ENCODE data around the gene EXOC4. TPM values are rescaled to one million over a fixed set of nuclear protein-coding genes. Genes with fewer than 3 reads are reported as not detected.
"Not testable (repeated sequence)": the region's sequence is repeated elsewhere in the genome, so short reads cannot be mapped to it uniquely, and the experiment has no call there.

EXOC4 gene
- total RNA-seq, 2 experiments from 2014 or later = 51.9 to 90.1 TPM

DNA sequence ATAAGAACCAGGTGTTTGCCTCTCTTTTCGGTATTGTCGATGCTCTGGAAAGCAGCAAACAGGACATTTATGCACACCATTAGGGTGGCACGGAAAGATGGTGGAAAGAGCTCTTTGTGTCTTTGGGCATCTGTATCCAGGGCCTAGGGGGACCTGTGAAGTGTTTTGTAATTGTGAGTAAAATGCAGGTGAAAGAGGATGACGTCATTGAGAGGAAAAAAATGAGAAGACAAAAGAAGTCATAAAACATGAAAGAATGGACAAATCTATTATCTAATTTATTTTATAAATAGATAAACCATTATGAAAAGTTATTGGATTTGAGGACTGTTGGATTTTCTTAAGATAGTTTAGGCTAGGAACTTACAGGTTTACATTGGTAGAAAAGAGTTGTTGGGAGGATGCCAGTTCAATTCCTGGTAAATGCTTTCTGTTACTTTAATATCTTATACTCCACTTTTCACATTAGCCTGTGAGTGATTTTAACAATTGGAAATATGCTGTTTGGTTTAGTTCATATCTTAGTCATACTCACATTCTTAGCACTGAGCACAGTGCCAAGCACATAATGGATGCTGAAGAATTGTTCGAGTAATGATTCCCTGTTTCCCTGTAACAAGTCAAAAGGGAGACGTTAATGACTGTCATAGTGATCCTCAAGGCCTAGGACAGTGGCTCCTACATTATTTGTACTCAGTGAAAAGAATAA, 62.6 kb downstream of the EXOC4 start:
- no peak overlapping the region for H3K4me3 Mint-ChIP-seq
- CTCF ChIA-PET = no interaction called here
- intact Hi-C loops (cut with DNase I, micrococcal nuclease) = no loop called here
- POLR2A ChIA-PET = no interaction called here
- DNase-seq (no peak), ATAC-seq (no peak)
- H3K27me3 Mint-ChIP-seq = no peaks in the 10 kb centered on the region
- H3K27ac Mint-ChIP-seq = no peak overlapping the region
- peaks cover 2% of the 10 kb centered on the region for H3K9me3 Mint-ChIP-seq (ENCODE audit: low read depth)
- H3K4me1 Mint-ChIP-seq = peaks cover 8% of the 10 kb centered on the region
- H3K36me3 Mint-ChIP-seq (ENCODE audit: low read depth) = peaks cover 27% of the 10 kb centered on the region

DNA sequence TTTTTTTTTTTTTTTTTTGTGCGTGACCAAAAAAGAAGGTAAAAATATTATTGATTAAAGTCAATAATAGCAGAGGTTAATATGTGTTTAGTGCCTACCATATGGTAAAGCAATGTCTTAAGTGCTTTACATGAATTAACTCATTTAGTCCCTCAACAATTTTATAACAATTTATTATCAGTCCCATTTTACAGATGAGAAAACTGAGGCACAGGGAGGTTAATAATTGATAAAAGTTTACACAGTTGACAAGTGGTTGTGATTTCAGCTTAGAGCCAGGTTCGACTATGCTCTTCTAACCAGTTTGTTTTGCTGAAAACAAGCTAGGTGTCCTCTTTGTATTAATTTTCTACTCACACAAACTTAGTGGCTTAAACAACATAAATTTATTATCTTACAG, 67.0 kb downstream of the EXOC4 start:
- no peak for ATAC-seq
- Mint-ChIP-seq H3K4me3 (no peak overlapping the region), H3K9me3 (ENCODE audit: low read depth) (peaks cover 15% of the 10 kb centered on the region), H3K36me3 (ENCODE audit: low read depth) (peaks cover 60% of the 10 kb centered on the region), H3K27me3 (no peaks in the 10 kb centered on the region), H3K4me1 (no peaks in the 10 kb centered on the region), H3K27ac (no peak overlapping the region)
- ChIA-PET POLR2A (no interaction called here), CTCF (no interaction called here)
- intact Hi-C loops (cut with DNase I, micrococcal nuclease) = no loop called here
- DNase-seq = no peak

DNA sequence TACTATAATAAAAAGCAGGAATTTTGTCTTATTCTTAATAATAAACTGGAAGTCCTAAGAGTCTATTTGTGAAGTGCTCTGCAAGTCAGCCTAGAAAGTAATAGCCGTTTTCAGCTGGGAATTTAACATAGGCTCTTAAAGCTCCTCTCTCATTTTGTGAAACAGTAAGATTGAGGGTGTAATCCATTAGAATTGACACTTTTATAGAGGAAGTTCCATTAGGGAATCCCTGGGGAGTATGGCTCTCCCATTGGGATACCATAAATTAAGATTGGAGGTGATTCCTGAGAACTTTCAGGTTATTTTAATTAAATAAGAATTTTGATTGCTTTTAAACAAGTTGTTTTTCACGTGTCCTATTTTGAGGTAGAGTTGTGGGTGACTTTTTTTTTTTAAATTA, 68.0 kb downstream of the EXOC4 start:
- Mint-ChIP-seq H3K9me3 (ENCODE audit: low read depth) (peaks cover 20% of the 10 kb centered on the region), H3K27me3 (no peaks in the 10 kb centered on the region), H3K4me3 (no peak overlapping the region), H3K36me3 (ENCODE audit: low read depth) (peaks cover 67% of the 10 kb centered on the region), H3K27ac (no peak overlapping the region), H3K4me1 (no peaks in the 10 kb centered on the region)
- ChIA-PET CTCF (no interaction called here), POLR2A (no interaction called here)
- DNase-seq = no peak
- intact Hi-C loops (cut with DNase I, micrococcal nuclease) = no loop called here
- ATAC-seq = no peak

DNA sequence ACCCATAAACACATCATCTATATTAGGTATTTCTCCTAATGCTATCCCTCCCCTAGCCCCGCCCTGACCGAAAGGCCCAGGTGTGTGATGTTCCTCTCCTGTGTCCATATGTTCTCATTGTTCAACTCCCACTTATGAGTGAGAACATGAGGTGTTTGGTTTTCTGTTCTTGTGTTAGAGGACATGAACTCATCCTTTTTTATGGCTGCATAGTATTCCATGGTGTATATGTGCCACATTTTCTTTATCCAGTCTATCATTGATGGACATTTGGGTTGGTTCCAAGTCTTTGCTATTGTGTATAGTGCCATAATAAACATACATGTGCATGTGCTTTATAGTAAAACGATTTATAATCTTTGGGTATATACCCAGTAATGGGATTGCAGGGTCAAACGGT, 68.5 kb downstream of the EXOC4 start:
- H3K4me3 Mint-ChIP-seq; ATAC-seq; intact Hi-C loops (cut with DNase I, micrococcal nuclease); DNase-seq; POLR2A ChIA-PET; CTCF ChIA-PET; H3K27me3 Mint-ChIP-seq; H3K27ac Mint-ChIP-seq; H3K4me1 Mint-ChIP-seq: not testable (repeated sequence)
- Mint-ChIP-seq H3K36me3 (ENCODE audit: low read depth) (peaks cover 71% of the 10 kb centered on the region), H3K9me3 (ENCODE audit: low read depth) (peaks cover 21% of the 10 kb centered on the region)

DNA sequence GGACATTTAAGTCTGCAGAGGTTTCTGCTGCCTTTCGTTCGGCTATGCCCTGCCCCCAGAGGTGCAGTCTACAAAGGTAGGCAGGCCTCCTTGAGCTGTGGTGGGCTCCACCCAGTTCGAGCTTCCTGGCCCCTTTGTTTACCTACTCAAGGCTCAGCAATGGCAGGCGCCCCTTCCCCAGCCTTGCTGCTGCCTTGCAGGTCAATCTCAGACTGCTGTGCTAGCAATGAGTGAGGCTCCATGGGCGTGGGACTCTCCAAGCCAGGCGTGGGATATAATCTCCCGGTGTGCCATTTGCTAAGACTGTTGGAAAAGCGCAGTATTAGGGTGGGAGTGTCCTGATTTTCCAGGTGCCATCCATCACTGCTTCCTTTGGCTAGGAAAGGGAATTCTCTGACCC, 73.9 kb downstream of the EXOC4 start:
- H3K4me3 Mint-ChIP-seq; H3K27me3 Mint-ChIP-seq; H3K4me1 Mint-ChIP-seq; POLR2A ChIA-PET; H3K27ac Mint-ChIP-seq; ATAC-seq; intact Hi-C loops (cut with DNase I, micrococcal nuclease); DNase-seq: not testable (repeated sequence)
- peaks cover 81% of the 10 kb centered on the region for H3K36me3 Mint-ChIP-seq (ENCODE audit: low read depth)
- CTCF ChIA-PET = interaction anchor here (0.6 kb wide), 1 partner anchor 18 kb away, joined by 3 read pairs; no protein-coding TSS in a partner anchor
- H3K9me3 Mint-ChIP-seq (ENCODE audit: low read depth) = peaks cover 16% of the 10 kb centered on the region

DNA sequence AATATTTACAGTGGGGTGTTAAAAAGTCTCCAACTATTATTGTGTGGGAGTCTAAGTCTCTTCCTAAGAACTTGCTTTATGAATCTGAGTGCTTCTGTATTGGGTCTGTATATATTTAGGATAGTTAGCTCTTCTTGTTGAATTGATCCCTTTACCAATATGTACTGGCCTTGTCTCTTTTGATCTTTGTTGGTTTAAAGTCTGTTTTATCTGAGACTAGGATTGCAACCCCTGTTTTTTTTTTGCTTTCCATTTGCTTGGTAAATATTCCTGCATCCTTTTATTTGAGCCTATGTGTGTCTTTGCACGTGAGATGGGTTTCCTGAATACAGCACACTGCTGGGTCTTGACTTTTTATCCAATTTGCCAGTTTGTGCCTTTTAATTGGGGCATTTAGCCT, 75.1 kb downstream of the EXOC4 start:
- intact Hi-C loops (cut with DNase I, micrococcal nuclease); H3K4me3 Mint-ChIP-seq; ATAC-seq; H3K27ac Mint-ChIP-seq; POLR2A ChIA-PET; DNase-seq; H3K27me3 Mint-ChIP-seq; CTCF ChIA-PET; H3K4me1 Mint-ChIP-seq: not testable (repeated sequence)
- Mint-ChIP-seq H3K36me3 (ENCODE audit: low read depth) (peaks cover 69% of the 10 kb centered on the region), H3K9me3 (ENCODE audit: low read depth) (peaks cover 14% of the 10 kb centered on the region)

DNA sequence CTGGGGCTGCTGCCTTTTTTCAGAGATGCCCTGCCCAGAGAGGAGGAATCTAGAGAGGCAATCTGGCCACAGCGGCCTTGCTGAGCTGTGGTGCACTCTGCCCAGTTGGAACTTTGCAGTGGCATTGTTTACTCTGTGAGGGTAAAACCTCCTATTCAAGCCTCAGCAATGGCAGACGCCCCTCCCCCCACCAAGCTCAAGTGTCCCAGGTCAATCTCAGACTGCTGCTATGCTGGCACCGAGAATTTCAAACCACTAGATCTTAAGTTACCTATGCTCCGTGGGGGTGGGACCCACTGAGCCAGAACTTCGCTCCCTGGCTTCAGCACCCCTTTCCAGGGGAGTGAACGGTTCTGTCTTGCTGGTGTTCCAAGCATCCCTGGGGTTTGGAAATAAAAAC, 77.2 kb downstream of the EXOC4 start:
- peaks cover 60% of the 10 kb centered on the region for H3K36me3 Mint-ChIP-seq (ENCODE audit: low read depth)
- CTCF ChIA-PET = no interaction called here

DNA sequence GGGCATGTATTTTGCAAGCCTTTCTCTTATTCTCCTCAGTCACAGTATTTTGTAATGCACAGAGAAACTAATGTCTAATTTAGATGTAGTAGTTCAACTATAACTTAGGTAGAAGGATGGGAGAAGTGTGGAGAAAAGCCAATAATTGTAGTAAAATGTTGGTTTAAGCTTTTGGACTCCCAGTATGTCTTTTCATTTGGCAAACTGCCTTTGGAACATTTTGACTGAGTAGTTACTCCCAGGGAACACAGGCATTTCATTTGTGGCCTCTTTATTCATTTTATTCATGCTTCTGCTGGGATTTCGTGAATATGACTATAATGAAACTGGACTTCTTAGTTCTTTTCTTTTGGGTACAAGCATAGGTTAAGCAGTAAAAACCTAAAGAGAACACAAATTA, 79.0 kb downstream of the EXOC4 start:
- Mint-ChIP-seq H3K4me3 (no peak overlapping the region), H3K27ac (no peak overlapping the region), H3K27me3 (no peaks in the 10 kb centered on the region), H3K4me1 (peaks cover 4% of the 10 kb centered on the region), H3K36me3 (ENCODE audit: low read depth) (peaks cover 54% of the 10 kb centered on the region), H3K9me3 (ENCODE audit: low read depth) (peaks cover 14% of the 10 kb centered on the region)
- DNase-seq (no peak), ATAC-seq (no peak)
- intact Hi-C loops (cut with DNase I, micrococcal nuclease) = no loop called here
- POLR2A ChIA-PET = no interaction called here
- CTCF ChIA-PET = no interaction called here

More for the DNA sequence above, 77.2 kb downstream of the EXOC4 start:
- Mint-ChIP-seq H3K4me1 (peaks cover 4% of the 10 kb centered on the region), H3K27me3 (no peaks in the 10 kb centered on the region), H3K27ac (no peak overlapping the region), H3K9me3 (ENCODE audit: low read depth) (peaks cover 14% of the 10 kb centered on the region), H3K4me3 (no peak overlapping the region)
- DNase-seq (no peak), ATAC-seq (no peak)
- POLR2A ChIA-PET = no interaction called here
- intact Hi-C loops (cut with DNase I, micrococcal nuclease) = no loop called here

DNA sequence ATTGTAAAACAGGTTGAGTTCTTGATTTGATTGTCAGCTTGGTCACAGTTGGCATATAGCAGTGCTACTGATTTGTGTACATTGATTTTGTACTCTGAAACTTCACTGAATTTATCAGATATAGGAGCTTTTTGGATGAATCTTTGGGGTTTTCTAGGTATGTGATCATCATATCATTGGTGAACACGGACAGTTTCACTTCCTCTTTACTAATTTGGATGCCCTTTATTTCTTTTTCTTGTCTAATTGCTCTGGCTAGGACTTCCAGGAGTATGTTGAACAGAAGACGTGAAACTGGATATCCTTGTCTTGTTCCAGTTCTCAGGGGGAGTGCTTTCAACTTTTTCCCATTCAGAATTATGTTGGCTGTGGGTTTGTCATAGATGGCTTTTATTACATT, 86.9 kb downstream of the EXOC4 start:
- CTCF ChIA-PET = interaction anchor here (0.6 kb wide), 1 partner anchor 1117 kb away, joined by 3 read pairs; no protein-coding TSS in a partner anchor
- peaks cover 3% of the 10 kb centered on the region for H3K4me1 Mint-ChIP-seq
- H3K27ac Mint-ChIP-seq = no peak overlapping the region
- H3K27me3 Mint-ChIP-seq = no peaks in the 10 kb centered on the region
- intact Hi-C loops (cut with DNase I, micrococcal nuclease) = loop anchor here in 1 of 2 experiments (10.0 kb wide), 1 partner anchor 1335 kb away; no protein-coding TSS in a partner anchor
- no peak for DNase-seq
- peaks cover 72% of the 10 kb centered on the region for H3K36me3 Mint-ChIP-seq (ENCODE audit: low read depth)
- no peak for ATAC-seq
- POLR2A ChIA-PET = no interaction called here
- peaks cover 45% of the 10 kb centered on the region for H3K9me3 Mint-ChIP-seq (ENCODE audit: low read depth)
- H3K4me3 Mint-ChIP-seq = no peak overlapping the region

DNA sequence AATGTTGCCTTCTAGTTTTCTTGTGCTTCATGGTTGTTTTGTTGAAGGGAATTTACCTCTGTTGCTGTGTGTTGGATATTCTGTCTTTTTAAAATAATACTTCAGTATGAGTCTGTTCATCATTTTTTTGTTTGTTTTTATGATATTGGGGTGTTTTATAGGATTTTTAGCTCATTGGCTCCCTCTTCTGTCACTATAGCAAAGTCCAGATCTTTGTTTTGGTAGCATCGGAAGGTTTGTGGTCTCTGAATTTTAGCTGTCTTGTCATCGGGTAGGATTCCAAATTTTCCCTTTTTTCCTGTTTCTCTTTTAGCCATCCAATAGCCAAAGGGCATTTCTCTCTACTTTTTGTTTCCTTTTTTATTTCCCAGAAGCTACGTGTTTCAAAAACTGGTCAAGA, 91.4 kb downstream of the EXOC4 start:
- Mint-ChIP-seq H3K9me3 (ENCODE audit: low read depth) (peaks cover 37% of the 10 kb centered on the region), H3K4me1 (peaks cover 8% of the 10 kb centered on the region), H3K27me3 (no peaks in the 10 kb centered on the region), H3K27ac (no peak overlapping the region), H3K4me3 (no peak overlapping the region), H3K36me3 (ENCODE audit: low read depth) (peaks cover 59% of the 10 kb centered on the region)
- CTCF ChIA-PET = interaction anchor here (0.6 to 1.3 kb wide), 2 partner anchors 878 to 1892 kb away, joined by 3 read pairs; no protein-coding TSS in a partner anchor
- POLR2A ChIA-PET = no interaction called here
- no peak for ATAC-seq
- no peak for DNase-seq
- intact Hi-C loops (cut with DNase I, micrococcal nuclease) = loop anchor here in 1 of 2 experiments (10.0 kb wide), 1 partner anchor 1339 kb away; no protein-coding TSS in a partner anchor

DNA sequence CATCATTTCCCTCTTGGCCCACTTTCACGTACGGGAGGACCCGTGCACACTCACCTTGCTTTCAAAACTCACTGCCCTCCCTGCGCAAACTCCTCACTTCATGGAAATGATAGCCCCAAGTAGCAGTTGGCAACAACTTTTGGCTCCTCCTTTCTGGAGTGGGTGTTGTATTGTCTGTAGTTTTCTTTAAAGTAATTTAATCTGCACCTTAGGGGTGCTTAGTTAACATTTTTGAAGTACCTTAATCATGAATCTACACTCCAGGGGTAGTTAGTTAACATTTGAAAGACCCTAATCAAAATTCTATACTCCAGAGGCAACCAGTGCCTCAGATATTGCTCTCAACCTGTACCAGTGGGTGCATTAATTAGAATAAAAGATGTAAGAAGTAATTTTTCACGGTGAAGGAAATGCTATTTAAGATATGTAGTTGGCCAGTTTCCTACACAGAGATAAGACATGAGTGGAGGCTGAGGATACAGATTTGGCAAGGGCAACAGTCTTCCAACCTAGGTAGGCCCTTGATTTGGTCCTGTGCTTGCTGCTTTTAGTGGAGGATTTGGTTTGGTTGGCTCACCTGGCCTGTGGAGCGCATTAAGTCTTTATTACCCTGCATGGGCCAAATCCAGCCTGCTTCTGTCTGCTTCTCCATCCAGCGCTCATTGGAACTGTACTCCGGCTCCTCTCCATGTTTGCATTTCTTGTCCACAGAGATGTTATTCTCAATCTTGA, 93.0 kb downstream of the EXOC4 start:
- Mint-ChIP-seq H3K27ac (no peak overlapping the region), H3K36me3 (ENCODE audit: low read depth) (peaks cover 54% of the 10 kb centered on the region), H3K4me3 (no peak overlapping the region), H3K9me3 (ENCODE audit: low read depth) (peaks cover 31% of the 10 kb centered on the region), H3K27me3 (no peaks in the 10 kb centered on the region), H3K4me1 (peaks cover 10% of the 10 kb centered on the region)
- CTCF ChIA-PET = interaction anchor here (0.8 kb wide), 1 partner anchor 19 kb away, joined by 3 read pairs; no protein-coding TSS in a partner anchor
- DNase-seq = no peak
- ATAC-seq = no peak
- intact Hi-C loops (cut with DNase I, micrococcal nuclease) = loop anchor here in 1 of 2 experiments (10.0 kb wide), 1 partner anchor 1341 kb away; no protein-coding TSS in a partner anchor
- POLR2A ChIA-PET = no interaction called here

DNA sequence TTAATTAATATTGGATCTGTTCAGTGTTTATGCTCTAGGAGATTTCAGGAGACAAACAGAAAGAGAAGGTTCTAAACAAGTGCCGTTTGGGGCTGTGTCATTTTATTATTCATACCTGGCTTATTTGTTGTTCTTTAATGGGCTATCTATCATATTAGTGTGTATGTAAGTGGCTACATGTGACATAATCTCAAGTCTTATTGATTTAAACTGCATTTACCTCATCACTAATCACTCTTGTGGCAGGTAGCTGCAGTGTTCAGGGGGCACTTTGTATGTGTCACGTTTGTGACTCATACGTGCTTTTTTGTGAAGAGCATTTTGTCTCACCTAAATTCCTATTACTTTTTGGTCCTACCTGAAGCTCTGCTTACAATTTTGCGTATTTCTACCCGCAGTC, 95.4 kb downstream of the EXOC4 start:
- CTCF ChIA-PET = no interaction called here

More for the DNA sequence above, 95.4 kb downstream of the EXOC4 start:
- DNase-seq (no peak), ATAC-seq (no peak)
- Mint-ChIP-seq H3K27ac (no peak overlapping the region), H3K9me3 (ENCODE audit: low read depth) (peaks cover 15% of the 10 kb centered on the region), H3K4me1 (peaks cover 10% of the 10 kb centered on the region), H3K27me3 (no peaks in the 10 kb centered on the region), H3K4me3 (no peak overlapping the region), H3K36me3 (ENCODE audit: low read depth) (peaks cover 43% of the 10 kb centered on the region)
- POLR2A ChIA-PET = no interaction called here
- intact Hi-C loops (cut with DNase I, micrococcal nuclease) = loop anchor here in 1 of 2 experiments (10.0 kb wide), 1 partner anchor 1343 kb away; no protein-coding TSS in a partner anchor

Measured in activated CD4-positive, alpha-beta T cell treated with anti-CD3 and anti-CD28 coated beads for 36 hours (primary cell).